ENCODE data around the gene CTXND1. TPM values are rescaled to one million over a fixed set of nuclear protein-coding genes. Genes with fewer than 3 reads are reported as not detected.

CTXND1 gene
- total and polyA plus RNA-seq, 2 of the 4 experiments (the other 2 are of a cell fraction) = not detected

- no peak for TF ChIP-seq USF2 (IDR thresholded peaks at IDR 0.05; ENCODE audit: low read depth, low read length)
Observed at GRCh38 chr15:80250614-80251427, 1.2 kb downstream of the CTXND1 start (continued).

- CTCF ChIA-PET = interaction anchor here (0.7 kb wide), 2 partner anchors 11 to 910 kb away, joined by 3 to 5 read pairs; no protein-coding TSS in a partner anchor
Observed at GRCh38 chr15:80249973-80250372, 2.0 kb downstream of the CTXND1 start.

More at GRCh38 chr15:80249973-80250372, 2.0 kb downstream of the CTXND1 start:
- H3K9ac ChIP-seq (ENCODE audit: low read depth, low read length) = no peak overlapping the region
- in situ Hi-C loops (cut with MboI; ENCODE audit: low sequenced_read_pairs) = no loop called here
- peaks cover 3% of the 10 kb centered on the region; the same call in 1 of the 2 replicates for H3K9me3 ChIP-seq (ENCODE audit: control insufficient read depth, insufficient read depth, low read length)
- no peak overlapping the region for H3K4me2 ChIP-seq (ENCODE audit: low read depth, low read length)
- no peaks in the 10 kb centered on the region for H4K20me1 ChIP-seq (ENCODE audit: insufficient read depth, low read length)
- no CpG with 5 or more reads among the region's 2 CpGs for WGBS, 2 experiments (ENCODE audit: extremely low coverage in 2 of 2, insufficient read length in 1 of 2)
- no peak for DNase-seq
- H2BK5ac ChIP-seq (ENCODE audit: low read depth, low read length, poor library complexity, severe bottlenecking) = no peak overlapping the region
- no peak overlapping the region for H2AK9ac ChIP-seq (replicated peaks; ENCODE audit: low read depth, low read length, poor library complexity)
- intact Hi-C loops (cut with micrococcal nuclease) = no loop called here
- no peak overlapping the region for H2AFZ ChIP-seq (replicated peaks; ENCODE audit: low read length, poor library complexity)
- no peak overlapping the region for H3K27ac ChIP-seq (ENCODE audit: insufficient read depth, low read length)
- H3K79me1 ChIP-seq (ENCODE audit: low read depth in 1 of 2, low read length in 2 of 2) = no peaks in the 10 kb centered on the region
- H3K9me1 ChIP-seq (ENCODE audit: insufficient read depth, low read length) = no peaks in the 10 kb centered on the region
- H3K18ac ChIP-seq (ENCODE audit: low read depth, low read length) = no peak overlapping the region
- H2BK120ac ChIP-seq (ENCODE audit: low read depth, low read length) = no peak overlapping the region
- no peak overlapping the region for H3K56ac ChIP-seq (ENCODE audit: extremely low read depth, insufficient read depth, low read length)
- ATAC-seq (ENCODE audit: low read depth) = no peak
- POLR2A ChIA-PET (ENCODE audit: unreplicated experiment) = no interaction called here
- dilution Hi-C loops (cut with HindIII; ENCODE audit: low sequenced_read_pairs, unreplicated experiment) = no loop called here
- no TSS peak for BruUV-seq (replicated peaks)
- no peak overlapping the region for H4K91ac ChIP-seq (ENCODE audit: insufficient read depth, low read depth, low read length)
- no peak overlapping the region for H2AK5ac ChIP-seq (ENCODE audit: low read depth, low read length)
- peaks cover 78% of the 10 kb centered on the region for H3K27me3 ChIP-seq (ENCODE audit: control insufficient read depth, insufficient read depth, low read length)
- H2BK15ac ChIP-seq (ENCODE audit: low read depth, low read length) = no peak overlapping the region
- no peak overlapping the region for H3K4ac ChIP-seq (ENCODE audit: low read depth, low read length)
- no peak for TF ChIP-seq BHLHE40 (IDR thresholded peaks at IDR 0.05; ENCODE audit: low read depth, low read length)
- no peak for TF ChIP-seq CHD1 (IDR thresholded peaks at IDR 0.05; ENCODE audit: low read depth, low read length)
- no peak for TF ChIP-seq CEBPB (IDR thresholded peaks at IDR 0.05; ENCODE audit: low read depth, low read length)
- no peak for TF ChIP-seq ELK1 (IDR thresholded peaks at IDR 0.05; ENCODE audit: borderline replicate concordance, low read depth, low read length)
- no peak for TF ChIP-seq MAZ (IDR thresholded peaks at IDR 0.05; ENCODE audit: borderline replicate concordance, low read depth, low read length)
- TF ChIP-seq MXI1 (IDR thresholded peaks at IDR 0.05; ENCODE audit: borderline replicate concordance, low read depth, low read length) = no peak
- TF ChIP-seq RCOR1 (IDR thresholded peaks at IDR 0.05; ENCODE audit: insufficient replicate concordance, low read length) = no peak
- no peak for TF ChIP-seq RFX5 (IDR thresholded peaks at IDR 0.05; ENCODE audit: low read depth, low read length)
- no peak for TF ChIP-seq MAFK (IDR thresholded peaks at IDR 0.05; ENCODE audit: low read depth, low read length)
- no peak for TF ChIP-seq FOS (IDR thresholded peaks at IDR 0.05; ENCODE audit: low read depth, low read length)
- no peak for TF ChIP-seq NFE2L2 (IDR thresholded peaks at IDR 0.05; ENCODE audit: low read depth, low read length)
- peaks cover 2% of the 10 kb centered on the region; the same call in 1 of the 2 replicates for H3K4me1 ChIP-seq (ENCODE audit: control insufficient read depth, insufficient read depth, low read length)
- H2BK20ac ChIP-seq (ENCODE audit: low read depth, low read length) = no peak overlapping the region
- no peak overlapping the region for H4K5ac ChIP-seq (ENCODE audit: low read depth, low read length)
- no peak overlapping the region for H4K8ac ChIP-seq (ENCODE audit: low read depth in 2 of 2, low read length in 2 of 2)
- H3K14ac ChIP-seq (replicated peaks; ENCODE audit: low read depth, low read length) = no peak overlapping the region
- H3K36me3 ChIP-seq (ENCODE audit: control insufficient read depth, insufficient read depth, low read length) = no peaks in the 10 kb centered on the region
- H3K23ac ChIP-seq (ENCODE audit: low read depth, low read length) = no peak overlapping the region
- no peak overlapping the region for H3K4me3 ChIP-seq (ENCODE audit: insufficient read depth, low read depth, low read length)

Measured in IMR-90 (cell line).